ENCODE data around the gene MUSK.
A peak's percentile ranks its signal among the peaks of the same experiment; 100 is the strongest.
"Not testable (repeated sequence)": the region's sequence is repeated elsewhere in the genome, so short reads cannot be mapped to it uniquely, and the experiment has no call there.

Gene MUSK

DNA sequence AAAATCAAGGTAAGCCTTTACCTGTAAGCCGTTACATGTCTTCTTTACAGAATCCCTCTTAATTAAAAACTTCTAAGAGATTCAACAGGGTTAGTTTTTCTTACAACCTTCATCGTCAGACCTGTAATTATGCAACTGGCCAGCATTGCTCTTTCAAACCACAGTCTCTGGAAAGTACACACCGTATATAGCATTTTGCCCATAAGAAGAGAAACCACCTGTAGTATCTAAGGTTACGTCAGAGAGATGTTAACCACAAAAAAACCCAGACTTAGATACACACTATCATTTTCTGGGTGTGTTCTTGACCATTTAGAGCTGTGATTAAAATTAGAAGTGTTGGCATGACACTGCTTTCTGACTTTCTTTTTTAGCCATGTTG lies 140.0 kb downstream of the MUSK start:
- no peak for DNase-seq

DNA sequence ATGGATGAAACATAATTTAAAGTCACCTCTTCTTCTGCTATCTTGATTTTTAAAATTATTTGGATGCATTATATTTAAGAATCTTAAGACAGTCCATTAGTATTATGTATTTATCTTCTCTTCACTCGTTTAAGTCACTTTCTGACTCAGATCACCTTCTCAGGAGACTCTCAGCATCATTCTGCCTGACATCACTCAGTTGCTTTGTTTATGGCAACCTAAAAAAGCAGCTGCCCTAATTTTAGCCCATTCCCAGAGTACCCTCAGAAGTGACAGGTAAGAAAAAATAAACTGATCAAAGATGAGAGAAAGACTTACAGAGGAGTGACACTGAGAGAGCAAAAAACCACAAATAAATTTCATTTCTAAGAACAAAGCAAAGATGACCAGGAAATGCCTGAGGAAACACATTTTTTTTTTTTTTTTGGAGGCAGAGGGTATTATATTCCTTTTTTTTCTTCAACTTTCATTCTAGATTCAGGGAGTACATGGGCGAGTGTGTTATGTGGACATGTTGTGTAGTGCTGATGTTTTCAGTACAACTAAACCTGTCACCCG lies 140.5 kb downstream of the MUSK start:
- no peak for DNase-seq

DNA sequence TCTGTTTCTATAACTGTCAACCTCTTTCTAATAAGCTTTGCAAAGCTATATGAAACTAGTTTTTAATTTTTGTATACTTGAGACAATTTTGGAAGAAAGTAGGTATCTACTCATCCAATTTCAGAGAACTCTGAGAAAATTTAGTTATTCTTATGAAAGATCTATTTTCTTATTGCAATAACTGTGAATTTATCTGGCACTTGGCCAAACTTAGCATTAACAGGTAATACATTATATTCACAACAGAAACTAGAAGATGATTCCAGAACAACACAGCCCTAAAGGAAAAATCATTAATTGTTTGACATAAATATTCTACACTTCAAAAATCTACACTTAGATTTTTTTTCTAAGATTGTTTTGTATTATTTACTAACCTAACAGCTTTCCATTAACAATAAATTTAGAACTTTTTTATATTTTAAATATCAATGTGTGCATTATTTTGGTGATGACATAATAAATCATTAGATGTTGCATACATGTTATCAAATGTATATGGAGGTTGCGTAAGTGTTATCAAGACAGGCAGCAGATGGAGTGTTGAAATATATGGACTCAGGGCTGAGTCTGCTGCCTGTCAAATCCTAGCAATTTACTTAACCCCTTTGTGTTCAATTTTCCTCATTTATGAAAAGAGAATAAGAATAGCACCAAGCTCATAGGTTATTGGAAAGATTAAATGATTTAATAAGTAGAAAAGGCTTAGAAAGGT lies 141.8 kb downstream of the MUSK start:
- DNase-seq, result no peak

DNA sequence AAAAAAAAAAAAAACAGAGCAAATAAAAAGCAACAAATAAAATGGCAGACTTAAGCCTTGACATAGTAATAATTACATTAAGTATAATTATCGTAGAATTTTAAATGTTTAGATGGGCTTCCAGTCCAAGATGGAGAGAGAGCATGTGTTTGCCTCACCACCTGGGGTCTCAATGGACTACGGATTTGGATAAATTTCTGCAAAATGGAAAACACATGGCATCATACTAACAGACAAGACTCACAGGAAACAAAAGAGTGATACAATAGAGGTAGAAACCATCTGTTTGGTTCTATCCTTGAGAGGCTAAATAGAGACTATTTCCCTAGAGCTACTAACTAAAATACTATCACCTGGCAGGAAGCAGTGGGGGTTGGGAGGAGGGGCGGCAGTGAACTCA lies 144.3 kb downstream of the MUSK start:
- no peak for DNase-seq

DNA sequence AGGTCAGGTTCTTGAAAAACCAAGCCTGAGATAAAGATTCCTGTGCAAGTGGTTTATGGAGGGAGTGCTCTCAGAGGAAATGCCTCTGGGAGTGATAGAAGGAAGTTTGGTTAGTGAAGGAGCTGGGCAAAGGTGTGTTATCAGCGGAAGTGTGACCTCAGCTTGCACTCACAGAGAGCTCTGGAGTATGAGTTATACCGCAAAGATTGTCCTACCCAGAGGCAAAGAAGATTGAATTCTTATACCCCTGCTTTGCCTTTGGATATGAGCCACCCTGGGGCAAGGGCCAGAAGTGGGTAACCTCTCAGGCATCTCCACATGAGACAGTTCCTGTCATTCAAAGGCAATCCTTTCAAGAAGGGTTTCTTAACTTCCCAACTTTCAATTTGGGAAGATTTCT lies 145.6 kb downstream of the MUSK start:
- no peak for DNase-seq

DNA sequence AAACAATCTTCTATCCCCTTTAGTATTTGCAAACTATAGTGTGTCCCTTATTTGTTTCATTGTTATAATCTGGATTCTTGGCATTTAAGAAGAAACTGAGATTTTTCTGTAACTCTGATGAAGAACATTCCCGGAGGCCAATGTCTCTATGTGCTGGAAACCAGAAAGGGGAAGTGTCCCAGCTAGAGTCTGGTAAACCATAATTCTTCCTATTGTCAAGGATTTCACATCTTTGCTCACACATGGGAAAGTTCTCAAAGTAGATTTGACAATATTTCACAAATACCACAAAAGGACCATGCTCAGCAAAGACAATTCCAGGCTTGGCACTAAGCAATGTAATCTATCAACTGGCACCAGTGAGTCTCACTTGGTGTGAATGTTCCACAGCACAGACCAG lies 146.8 kb downstream of the MUSK start:
- DNase-seq, result no peak

DNA sequence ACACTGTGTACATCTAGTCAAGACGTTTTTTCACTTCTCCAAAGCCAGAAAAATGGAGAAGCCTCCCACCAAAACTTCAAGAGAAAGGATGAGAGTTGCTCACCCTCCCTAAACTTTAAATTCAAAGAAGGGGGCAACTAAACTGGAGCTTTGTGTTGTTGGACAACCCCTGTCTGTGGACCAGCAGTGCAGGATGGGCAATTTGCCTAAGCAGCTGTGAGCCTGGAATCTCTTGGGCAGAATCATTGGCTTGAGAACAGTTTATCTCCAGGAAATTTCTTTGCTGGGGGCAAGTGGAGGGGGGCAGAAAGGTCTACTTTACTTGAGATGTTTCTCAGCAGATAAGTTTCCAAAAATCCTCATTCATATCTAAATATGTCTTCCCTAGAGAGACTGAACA lies 151.8 kb downstream of the MUSK start:
- DNase-seq, result peak in 10 of 56 donors; percentile 0 to 55 (median 6)

DNA sequence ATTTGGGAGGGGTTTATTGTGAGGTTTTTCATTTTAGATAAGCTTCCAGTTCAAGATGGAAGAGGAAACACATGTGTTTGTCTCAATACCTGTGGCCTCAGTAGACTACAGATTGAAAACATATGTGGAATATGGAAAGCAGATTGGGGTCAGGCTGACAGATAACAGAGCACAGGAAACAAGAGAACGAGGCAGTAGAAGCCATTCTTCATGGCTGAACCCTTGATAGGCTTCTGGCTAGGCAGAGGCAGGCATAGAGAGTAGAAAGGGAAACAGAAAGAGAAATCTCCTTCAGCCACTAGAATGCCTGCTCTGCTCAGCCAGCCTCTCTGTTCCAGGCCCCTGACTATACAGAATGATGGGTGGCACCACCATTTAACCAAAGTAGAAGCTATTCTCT lies 152.5 kb downstream of the MUSK start:
- DNase-seq, result no peak

DNA sequence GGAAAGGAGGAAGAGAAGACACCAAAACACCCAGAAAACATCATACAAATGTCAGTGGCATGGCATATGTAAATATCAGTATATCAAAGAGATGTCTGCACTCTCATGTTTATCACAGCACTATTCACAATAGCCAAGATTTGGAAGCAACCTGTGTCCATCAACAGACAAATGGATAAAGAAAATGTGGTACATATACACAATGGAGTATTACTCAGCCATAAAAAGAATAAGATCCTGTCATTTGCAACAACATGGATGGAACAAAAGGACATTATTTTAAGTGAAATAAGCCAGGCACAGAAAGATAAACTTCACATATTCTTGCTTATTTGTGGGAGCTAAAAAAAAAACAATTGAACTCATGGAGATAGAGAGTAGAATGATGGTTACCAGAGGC lies 156.5 kb downstream of the MUSK start:
- DNase-seq, result not testable (repeated sequence)

DNA sequence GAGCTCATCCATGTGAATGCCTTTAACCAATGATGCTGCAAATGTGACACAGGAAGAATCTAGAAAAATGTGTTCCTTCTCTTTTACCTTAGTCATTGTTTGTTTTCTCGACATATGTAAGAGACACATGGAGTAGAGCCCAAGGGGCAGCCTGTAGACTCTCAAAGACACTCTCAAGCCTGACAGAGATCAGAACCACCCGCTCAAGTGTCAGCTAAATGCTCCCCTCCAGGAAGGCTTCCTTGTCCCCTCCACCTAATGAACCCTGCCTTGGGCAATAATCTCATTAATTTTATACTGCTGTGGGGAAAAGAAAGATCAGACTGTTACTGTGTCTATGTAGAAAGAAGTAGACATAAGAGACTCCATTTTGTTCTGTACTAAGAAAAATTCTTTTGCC lies 157.4 kb downstream of the MUSK start:
- no peak for DNase-seq

DNA sequence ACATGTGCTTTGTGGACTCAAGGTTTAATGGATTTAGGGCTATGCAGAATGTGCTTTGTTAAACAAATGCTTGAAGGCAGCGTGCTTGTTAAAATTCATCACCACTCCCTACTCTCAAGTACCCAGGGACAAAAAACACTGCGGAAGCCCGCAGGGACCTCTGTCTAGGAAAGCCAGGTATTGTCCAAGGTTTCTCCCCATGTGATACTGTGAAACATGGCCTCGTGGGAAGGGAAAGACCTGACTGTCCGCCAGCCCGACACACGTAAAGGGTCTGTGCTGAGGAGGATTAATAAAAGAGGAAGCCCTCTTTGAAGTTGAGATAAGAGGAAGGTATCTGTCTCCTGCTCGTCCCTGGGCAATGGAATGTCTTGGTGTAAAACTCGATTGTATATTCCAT lies 157.8 kb downstream of the MUSK start:
- DNase-seq, result not testable (repeated sequence)

DNA sequence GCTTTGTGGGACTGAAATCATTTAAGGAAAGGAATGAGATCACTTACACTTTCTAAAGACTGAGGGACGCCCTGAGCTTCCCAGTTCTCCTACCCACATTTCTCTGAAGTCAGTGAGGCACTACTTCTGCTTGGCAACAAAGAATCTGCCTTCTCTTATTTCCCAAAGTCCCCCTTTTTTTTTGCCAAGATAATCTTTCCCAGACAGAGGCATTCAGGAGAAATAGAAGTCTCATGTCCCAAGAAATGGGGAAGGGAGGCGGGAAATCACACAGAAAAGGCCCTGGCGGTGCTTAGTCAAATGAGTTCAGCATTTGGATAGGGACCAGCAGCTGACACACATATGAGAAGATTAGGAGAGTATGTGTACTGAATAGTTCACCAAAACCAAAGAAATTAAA lies 159.7 kb downstream of the MUSK start:
- DNase-seq, result peak in 22 of 56 donors; percentile 1 to 64 (median 17)

DNA sequence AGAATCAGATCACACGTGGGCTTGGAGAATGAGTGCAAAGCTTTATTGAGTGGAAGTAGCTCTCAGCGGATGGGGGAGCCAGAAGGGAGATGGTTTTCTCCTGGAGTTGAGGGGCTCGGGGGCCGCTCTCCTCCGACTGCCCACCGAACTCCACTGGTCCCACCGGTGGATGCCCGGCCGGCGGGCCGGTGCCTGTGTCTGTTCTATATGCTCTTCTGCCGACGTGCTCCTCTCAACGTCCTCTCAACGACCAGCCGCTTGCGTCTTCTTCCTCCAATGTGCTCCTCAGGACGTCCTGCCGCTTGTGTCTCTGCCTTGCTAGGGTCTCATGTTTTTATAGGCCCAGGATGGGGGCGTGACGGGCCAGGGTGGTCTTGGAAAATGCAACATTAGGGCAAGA lies 161.9 kb downstream of the MUSK start:
- DNase-seq, result no peak

DNA sequence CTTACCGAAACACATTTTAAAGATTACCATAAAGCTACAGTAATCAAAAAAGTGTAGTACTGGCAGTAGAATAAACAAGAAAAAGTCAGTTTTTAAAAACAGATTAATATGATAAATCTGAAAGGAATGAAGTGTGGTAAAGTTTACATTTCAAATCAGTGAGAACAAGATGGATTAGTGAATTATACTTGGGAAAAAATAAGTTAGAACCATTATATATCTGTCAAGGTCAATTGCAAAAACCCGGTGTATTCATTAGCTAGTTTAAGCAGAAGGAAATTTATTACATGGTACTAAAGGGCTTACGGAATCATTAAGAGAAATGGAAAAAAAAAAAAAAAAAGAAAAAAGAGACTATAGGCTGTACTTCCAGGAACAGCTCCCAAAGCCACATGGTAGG lies 164.3 kb downstream of the MUSK start:
- no peak for DNase-seq

DNA sequence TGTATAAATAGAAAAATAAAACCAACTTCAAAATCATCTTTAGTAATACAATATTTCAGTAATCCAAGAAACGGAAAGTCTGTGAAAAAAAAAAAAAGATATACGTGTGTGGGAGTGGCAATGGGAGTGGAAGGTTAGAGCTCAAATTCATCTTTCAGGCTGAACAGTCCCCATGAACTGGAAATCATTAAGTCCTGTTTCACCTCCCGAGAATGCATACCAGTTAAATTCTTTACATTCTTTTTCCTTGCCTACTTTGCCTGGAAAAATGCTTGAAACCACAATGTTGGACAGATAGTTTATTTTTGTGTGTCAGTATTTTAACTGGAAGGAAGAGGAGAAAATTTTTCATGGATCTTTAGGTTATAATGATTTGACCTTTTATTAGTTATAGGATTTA lies 166.8 kb downstream of the MUSK start:
- DNase-seq, result no peak

DNA sequence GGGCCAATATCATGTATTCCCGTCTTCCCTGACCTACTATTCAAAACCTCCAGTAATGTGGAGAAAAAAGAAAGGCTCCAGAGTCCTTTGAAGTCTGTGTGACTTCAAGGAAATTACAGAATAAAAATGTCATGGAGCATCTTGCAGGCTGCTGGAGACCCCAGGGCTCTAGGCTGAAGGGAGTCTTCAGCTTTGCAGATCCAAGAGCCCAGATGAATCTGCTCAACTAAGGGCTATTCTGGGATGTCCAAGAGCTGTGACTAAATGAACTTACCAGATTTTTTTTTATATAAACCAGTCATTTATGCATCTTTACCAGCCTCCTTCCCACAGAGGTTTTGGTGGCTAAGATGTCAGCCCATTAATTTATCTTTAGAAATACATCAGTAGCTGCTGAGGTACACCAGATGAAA lies 167.3 kb downstream of the MUSK start:
- DNase-seq, result no peak

DNA sequence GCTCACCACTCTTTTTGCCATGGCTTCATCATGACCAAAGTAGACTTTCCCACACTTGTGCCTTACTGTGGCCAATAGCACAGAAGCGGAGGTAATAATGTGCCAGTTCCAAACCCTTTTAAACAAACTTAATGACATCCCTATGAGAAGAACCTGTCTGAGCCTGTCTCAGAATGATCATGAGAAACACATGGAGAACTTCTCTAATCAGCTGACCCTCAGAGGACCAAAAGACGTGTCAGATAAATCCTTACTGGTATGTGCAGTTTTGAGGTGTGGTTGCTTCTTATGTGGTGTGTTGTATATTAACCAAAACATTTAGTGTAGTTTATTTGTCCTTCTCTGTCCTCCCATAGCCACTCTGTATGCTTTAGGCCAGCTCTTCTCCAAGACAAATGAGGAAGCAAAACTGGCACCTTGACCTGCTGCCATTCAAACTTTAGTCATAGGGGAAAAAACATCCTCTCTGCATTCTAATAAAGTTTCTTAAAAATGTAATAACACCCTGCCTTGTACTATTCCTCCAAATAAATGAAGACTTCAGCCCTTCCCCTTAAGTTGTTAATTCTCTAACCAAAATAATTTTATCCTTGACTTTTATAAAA lies 168.9 kb downstream of the MUSK start:
- no peak for DNase-seq

DNA sequence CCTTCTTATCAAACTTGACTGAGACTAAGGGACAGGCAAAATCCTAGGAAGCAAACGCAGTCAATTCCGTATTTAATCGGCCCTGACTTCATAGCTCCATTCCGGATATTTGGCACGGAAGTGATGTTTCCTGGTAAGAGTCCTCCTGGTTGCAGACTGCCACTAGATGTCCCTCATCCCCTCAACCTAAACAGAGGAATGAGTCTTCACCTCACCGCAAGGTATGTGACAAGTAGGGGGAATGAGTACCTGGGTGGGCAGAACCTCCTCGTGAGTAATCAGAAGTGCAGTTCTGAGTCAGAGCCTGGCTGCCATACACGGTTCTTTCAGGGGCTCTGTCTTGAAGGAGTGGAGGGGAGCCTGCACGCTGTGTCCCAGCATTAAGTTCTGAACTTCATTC lies 173.6 kb downstream of the MUSK start:
- DNase-seq, result no peak

DNA sequence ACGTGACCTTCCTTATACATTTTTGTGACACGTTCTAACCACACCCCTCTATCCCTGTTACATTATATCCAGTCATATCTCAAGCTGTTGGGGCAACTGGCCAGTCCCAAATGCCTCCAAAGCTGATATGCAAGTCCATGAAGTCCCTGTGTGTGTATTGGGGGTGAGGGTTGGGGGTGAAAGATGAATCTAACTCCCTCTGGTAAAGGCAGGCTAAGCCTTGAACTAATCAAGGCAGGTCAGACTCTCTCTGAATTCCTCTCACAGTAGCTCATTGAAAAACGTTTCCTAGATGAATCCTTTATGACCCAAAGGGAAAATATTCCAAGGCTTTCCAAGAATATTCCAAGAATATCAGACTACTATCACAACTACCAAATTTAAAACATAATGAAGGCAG lies 174.4 kb downstream of the MUSK start:
- DNase-seq, result no peak

DNA sequence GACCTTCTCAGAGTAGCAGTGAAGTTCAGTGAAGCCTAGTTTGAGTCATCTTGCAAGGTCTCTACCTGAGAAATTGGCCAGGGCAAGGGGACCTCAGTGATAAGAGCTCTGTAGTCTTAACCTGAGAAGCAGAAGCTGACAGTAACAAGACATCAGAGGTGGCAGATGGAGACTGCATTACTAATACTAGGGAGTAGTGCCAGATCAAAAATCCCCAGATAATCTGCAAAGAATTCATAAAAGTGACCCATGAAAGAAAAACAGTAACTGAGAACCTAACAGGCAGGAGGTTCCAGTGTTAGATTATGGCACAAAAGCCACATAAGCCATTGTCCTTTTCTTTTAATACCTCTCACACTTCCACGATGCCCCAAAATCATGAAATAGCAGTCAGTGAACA lies 175.5 kb downstream of the MUSK start:
- DNase-seq, result no peak

DNA sequence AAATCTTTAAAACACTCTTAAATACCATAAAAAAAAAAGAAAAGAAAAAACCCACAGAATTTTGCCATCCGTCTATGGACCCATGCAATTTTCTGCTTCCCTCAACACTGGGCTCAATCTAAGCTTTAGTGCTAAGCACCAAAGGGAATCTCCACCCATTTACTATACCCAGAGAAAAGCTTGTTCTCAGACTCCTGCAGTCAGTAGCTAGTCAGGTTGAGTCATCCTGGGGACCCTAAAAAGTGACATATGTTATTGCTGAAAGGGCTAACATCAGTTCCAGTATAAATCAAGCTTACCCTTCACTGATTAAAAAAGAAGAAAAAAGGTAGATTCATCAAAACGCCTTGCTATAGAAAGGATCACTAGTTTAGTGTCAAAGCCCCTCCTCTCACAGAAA lies 177.6 kb downstream of the MUSK start:
- no peak for DNase-seq

DNA sequence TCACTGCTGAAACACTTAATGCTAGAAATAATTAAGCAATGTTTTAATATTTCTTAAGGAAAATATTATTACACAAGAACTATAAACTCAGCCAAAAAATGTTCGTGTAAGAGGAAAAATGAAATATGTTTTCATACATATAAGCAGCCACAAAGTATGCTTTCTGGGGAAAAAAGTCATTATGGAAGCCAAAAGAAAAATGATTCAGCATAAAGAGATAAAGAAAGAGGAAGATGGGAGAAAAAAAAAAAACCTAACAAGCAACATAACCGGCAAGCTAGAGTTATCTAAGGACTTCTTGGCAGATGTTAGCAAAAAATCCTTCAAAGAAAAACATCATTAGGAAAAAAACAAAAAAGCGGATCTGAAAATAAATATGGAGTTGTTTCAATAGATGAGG lies 179.1 kb downstream of the MUSK start:
- DNase-seq, result no peak

DNA sequence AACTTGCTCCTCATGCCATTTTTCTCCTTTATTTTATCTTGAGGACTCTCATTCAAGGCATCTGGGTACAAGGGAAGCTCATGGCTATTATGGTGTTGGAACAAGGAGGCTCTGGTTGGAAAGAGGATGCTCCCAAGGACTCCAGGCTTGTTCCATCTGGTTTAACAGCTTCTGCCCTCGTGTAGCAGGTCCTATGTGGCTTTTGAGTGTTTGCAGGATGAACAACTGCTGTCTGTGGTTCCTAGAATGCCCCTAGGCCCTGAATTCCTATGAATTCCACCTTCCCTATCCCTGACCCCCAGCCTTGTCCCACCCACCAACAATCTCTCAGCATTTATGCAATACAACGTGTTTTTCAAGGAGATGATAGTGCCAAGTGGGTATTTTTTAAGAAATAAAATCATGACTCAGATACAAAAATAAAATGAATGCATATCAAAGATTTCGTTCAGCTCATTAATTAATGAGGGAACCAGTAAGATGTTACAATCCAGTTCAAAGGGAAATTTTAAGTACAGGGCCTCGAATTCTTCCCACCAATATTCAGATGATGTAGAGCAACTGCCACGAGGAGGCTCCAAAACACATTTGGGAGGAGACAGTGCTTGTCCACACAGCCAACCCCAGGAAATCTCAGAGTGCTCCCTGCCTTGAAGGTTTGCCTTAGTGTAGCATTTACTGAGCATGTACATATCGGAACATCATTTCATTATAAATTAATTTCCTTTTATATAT lies 182.0 kb downstream of the MUSK start:
- DNase-seq, result no peak

All from amygdala (tissue), 56 donors.